Breast epithelium (tissue), 3 donors: ENCODE data around the gene KDM1B.

Experiments used
- POLR2A ChIP-seq: fragments of 450-650 bp; IDR thresholded peaks from one replicate; pipeline ENCODE4 v1.6.1; 2016; ENCODE audit warnings: antibody characterized with exemption, mild to moderate bottlenecking, moderate library complexity
- POLR2AphosphoS5 ChIP-seq, 3 donors: sonication (generic); formaldehyde crosslinking; IDR thresholded peaks; one replicate each; pipeline ENCODE4 v1.6.1; 2017; ENCODE audit warnings: antibody characterized with exemption in 3 of 3

DNA sequence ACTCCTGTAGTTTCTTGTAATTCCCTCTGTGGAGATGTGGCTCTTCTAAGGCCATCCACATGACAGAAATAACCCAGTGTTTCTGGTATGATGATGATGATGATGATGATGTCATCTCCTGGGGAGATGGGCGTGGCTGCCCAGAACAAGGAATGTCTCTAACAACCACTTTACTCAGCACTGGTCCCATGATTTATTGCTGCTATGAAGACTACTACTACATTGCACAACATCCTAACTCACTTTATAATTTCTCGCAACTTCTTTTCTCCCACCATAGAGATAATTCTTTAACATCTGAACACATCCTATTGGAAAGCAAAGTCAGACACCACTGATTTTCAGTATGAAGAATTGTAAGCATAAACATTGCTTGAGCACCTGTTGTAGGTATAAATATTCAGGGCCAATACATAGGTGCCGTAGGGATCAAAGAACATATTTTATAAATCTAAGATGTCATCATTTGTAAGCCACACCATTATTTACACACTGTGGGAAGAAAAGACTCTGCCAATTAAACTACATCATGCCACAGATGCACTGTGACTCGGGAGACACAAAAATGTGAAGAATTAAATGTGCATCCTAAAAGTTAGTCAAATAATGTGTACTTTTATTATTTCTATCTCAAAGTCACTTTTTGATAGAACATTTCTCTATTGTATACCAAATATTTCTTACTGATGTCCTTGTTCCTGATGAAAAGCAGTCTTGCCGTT is 6.8 kb upstream of the KDM1B start:
- TF ChIP-seq POLR2A (no peak), POLR2AphosphoS5 (IDR thresholded peaks at IDR 0.05) (no peak)
